ENCODE data around the gene JARID2. TPM values are rescaled to one million over a fixed set of nuclear protein-coding genes. Genes with fewer than 3 reads are reported as not detected.

Gene JARID2
- total and polyA plus RNA-seq, 4 donors = 3.8 to 14.8 (median 12.0) TPM

DNA sequence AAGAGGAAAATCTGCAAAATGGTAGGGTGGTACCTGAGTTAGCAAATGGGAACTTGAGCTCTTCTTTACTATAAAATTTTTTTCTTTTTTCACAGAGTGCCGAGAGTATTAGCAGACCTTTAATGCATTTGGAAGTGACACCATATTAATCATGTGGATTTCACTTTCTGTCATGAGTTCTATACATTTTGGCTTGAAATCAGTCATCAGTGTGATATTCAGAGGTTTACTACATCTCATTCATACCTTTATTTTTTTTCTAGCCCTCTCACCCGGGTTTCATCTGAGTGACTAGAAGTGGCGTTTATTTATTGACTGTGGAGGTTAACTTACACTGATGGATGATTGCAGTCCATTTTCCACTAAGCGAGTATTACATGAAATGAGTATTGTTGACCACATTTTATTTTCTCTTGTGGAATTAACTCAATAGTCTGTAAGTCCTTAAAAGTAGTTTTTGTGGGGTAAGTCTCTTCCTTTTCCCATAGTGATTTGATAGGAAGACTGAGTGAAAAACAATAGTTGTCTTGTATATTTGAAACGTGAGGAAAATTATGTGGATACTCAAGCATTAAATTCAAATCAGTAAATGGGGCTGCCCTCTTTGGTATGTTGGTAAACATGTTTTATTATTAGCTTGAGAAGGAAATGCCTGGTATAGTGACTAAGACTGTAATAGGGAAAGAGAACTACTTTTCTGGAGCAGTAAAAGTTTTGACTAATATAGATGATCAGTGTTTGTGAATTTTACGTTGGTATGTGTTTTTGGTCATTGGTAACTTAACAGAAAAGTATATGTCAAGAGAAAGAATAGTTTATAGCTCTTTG lies 55.5 kb downstream of the JARID2 start:
- 77 to 79% methylated on average over 6 of the region's 6 CpGs for WGBS, 2 donors
- H3K27ac ChIP-seq (ENCODE audit: low read depth in 1 of 2, low read length in 1 of 2) = no peak overlapping the region
- TF ChIP-seq, protein P1, sequence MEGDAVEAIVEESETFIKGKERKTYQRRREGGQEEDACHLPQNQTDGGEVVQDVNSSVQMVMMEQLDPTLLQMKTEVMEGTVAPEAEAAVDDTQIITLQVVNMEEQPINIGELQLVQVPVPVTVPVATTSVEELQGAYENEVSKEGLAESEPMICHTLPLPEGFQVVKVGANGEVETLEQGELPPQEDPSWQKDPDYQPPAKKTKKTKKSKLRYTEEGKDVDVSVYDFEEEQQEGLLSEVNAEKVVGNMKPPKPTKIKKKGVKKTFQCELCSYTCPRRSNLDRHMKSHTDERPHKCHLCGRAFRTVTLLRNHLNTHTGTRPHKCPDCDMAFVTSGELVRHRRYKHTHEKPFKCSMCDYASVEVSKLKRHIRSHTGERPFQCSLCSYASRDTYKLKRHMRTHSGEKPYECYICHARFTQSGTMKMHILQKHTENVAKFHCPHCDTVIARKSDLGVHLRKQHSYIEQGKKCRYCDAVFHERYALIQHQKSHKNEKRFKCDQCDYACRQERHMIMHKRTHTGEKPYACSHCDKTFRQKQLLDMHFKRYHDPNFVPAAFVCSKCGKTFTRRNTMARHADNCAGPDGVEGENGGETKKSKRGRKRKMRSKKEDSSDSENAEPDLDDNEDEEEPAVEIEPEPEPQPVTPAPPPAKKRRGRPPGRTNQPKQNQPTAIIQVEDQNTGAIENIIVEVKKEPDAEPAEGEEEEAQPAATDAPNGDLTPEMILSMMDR (IDR thresholded peaks at IDR 0.05; ENCODE audit: control extremely low read depth, extremely low read depth) = no peak
- no peaks in the 10 kb centered on the region for H3K9me3 ChIP-seq (ENCODE audit: control insufficient read depth in 4 of 4, insufficient read depth in 3 of 4, low read length in 3 of 4)
- no peak for ATAC-seq (ENCODE audit: insufficient read depth, low FRiP score)
- no peaks in the 10 kb centered on the region for H3K36me3 ChIP-seq (ENCODE audit: control insufficient read depth in 4 of 4, insufficient read depth in 4 of 4, low read length in 4 of 4)
- DNase-seq = no peak
- peaks cover 8 to 41% (median 15%) of the 10 kb centered on the region in 5 donors for H3K4me1 ChIP-seq (ENCODE audit: control insufficient read depth in 5 of 5, insufficient read depth in 5 of 5, low read length in 5 of 5)
- no peak overlapping the region for H3K4me3 ChIP-seq
- no peaks in the 10 kb centered on the region for H3K27me3 ChIP-seq (ENCODE audit: control insufficient read depth in 3 of 3, insufficient read depth in 3 of 3, low read length in 2 of 3)
- no peak overlapping the region for H3K9ac ChIP-seq (ENCODE audit: insufficient read depth in 1 of 2, low read length in 2 of 2)

DNA sequence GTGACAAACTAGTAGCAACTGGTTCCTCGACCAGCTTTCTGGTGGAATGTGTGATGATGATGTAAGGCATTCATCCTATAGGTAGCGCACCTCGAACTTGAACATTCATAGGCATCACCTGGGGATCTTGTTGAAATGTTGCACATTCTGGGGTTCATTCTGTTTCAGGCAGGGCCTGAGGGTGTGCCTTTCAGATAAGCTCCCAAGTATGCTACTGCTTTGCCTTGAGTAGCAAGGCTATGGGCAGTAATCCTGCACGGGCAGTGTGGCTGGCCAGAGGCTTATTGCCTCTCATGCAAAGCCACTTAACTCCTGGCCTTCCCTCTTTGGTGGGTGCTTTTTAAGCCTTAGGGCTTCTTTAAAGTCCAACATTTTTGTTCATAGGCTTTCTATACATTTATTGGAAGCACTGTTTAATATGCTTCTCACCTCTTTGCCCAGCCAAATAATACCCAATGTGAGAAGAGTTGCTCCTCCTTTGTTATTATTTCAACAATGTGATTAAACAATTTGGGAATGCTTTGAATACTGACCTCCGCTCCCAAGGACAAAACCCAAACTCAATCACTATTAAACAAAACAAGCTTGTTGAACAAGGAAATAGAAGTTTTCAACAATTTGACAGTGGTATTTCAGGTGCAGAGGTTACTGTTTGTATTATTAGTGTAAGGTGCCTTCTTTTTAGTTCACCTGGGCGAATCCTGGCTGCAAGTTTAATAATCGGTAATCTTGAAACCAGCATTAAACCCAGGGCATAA lies 57.5 kb downstream of the JARID2 start:
- DNase-seq (no peak), ATAC-seq (ENCODE audit: insufficient read depth, low FRiP score) (no peak)
- no peak overlapping the region for H3K4me3 ChIP-seq
- 76 to 77% methylated on average over 7 of the region's 7 CpGs for WGBS, 2 donors
- no peak overlapping the region for H3K27ac ChIP-seq (ENCODE audit: low read depth in 1 of 2, low read length in 1 of 2)
- H3K9ac ChIP-seq (ENCODE audit: insufficient read depth in 1 of 2, low read length in 2 of 2) = no peak overlapping the region
- H3K9me3 ChIP-seq (ENCODE audit: control insufficient read depth in 4 of 4, insufficient read depth in 3 of 4, low read length in 3 of 4) = no peaks in the 10 kb centered on the region
- no peaks in the 10 kb centered on the region for H3K36me3 ChIP-seq (ENCODE audit: control insufficient read depth in 4 of 4, insufficient read depth in 4 of 4, low read length in 4 of 4)
- H3K27me3 ChIP-seq (ENCODE audit: control insufficient read depth in 3 of 3, insufficient read depth in 3 of 3, low read length in 2 of 3) = no peaks in the 10 kb centered on the region
- peaks cover 7 to 43% (median 12%) of the 10 kb centered on the region in 5 donors for H3K4me1 ChIP-seq (ENCODE audit: control insufficient read depth in 5 of 5, insufficient read depth in 5 of 5, low read length in 5 of 5)
- TF ChIP-seq, protein P1 (IDR thresholded peaks at IDR 0.05; ENCODE audit: control extremely low read depth, extremely low read depth) = no peak

DNA sequence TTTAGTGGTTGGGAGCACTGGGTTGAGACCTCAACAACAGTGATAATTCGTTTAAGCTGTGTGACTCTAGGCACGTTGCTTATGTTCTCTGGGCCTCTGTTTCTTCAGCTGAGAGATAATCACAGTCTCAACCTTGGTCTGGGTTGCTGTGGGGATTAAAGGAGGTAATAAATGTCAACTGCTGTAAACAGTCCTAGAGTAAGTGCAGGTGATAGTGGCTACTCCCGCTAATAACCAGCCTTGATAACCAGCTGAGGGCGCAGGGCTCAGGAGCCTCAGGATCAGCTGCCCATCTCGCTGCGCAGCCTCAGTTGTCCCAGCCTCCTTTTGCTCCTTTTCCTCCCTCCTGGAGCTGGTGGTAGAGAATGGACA lies 58.0 kb downstream of the JARID2 start:
- no peaks in the 10 kb centered on the region for H3K27me3 ChIP-seq (ENCODE audit: control insufficient read depth in 3 of 3, insufficient read depth in 3 of 3, low read length in 2 of 3)

More for the DNA sequence above, 58.0 kb downstream of the JARID2 start:
- DNase-seq (no peak), ATAC-seq (ENCODE audit: insufficient read depth, low FRiP score) (no peak)
- WGBS, 2 donors = 94 to 95% methylated on average over 6 of the region's 6 CpGs
- H3K27ac ChIP-seq (ENCODE audit: low read depth in 1 of 2, low read length in 1 of 2) = no peak overlapping the region
- peaks cover 7 to 45% (median 12%) of the 10 kb centered on the region in 5 donors for H3K4me1 ChIP-seq (ENCODE audit: control insufficient read depth in 5 of 5, insufficient read depth in 5 of 5, low read length in 5 of 5)
- TF ChIP-seq, protein P1 (IDR thresholded peaks at IDR 0.05; ENCODE audit: control extremely low read depth, extremely low read depth) = no peak
- H3K36me3 ChIP-seq (ENCODE audit: control insufficient read depth in 4 of 4, insufficient read depth in 4 of 4, low read length in 4 of 4) = no peaks in the 10 kb centered on the region
- H3K9me3 ChIP-seq (ENCODE audit: control insufficient read depth in 4 of 4, insufficient read depth in 3 of 4, low read length in 3 of 4) = no peaks in the 10 kb centered on the region
- no peak overlapping the region for H3K4me3 ChIP-seq
- H3K9ac ChIP-seq (ENCODE audit: insufficient read depth in 1 of 2, low read length in 2 of 2) = no peak overlapping the region
